ENCODE results near the gene TYMP. TPM values are rescaled to one million over a fixed set of nuclear protein-coding genes. Genes with fewer than 3 reads are reported as not detected.

The TYMP gene
- polyA plus RNA-seq, 2 of the 4 experiments (the other 2 are of a cell fraction), result 5.9 to 9.0 TPM

- H3K27ac ChIP-seq, result no peak overlapping the region
- no peak for ATAC-seq
- TF ChIP-seq NPAS2 (CRISPR knock-in tag; IDR thresholded peaks at IDR 0.05; ENCODE audit: borderline replicate concordance) (no peak), MAZ (IDR thresholded peaks at IDR 0.05; ENCODE audit: borderline replicate concordance, low read depth, low read length) (no peak), POLR2AphosphoS2 (conservative IDR thresholded peaks at IDR 0.05; ENCODE audit: low read length) (no peak), HOXB13 (CRISPR knock-in tag; IDR thresholded peaks at IDR 0.05; ENCODE audit: low read depth) (no peak)
- TF ChIP-seq, protein P1, sequence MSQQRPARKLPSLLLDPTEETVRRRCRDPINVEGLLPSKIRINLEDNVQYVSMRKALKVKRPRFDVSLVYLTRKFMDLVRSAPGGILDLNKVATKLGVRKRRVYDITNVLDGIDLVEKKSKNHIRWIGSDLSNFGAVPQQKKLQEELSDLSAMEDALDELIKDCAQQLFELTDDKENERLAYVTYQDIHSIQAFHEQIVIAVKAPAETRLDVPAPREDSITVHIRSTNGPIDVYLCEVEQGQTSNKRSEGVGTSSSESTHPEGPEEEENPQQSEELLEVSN (IDR thresholded peaks at IDR 0.05; ENCODE audit: borderline replicate concordance, low read depth), result no peak
- POLR2A ChIA-PET, result interaction anchor here (0.7 kb wide), 1 partner anchor 174 kb away, joined by 3 read pairs; the partner anchor contains the start of gene DENND6B
- CTCF ChIA-PET, result interaction anchor here (1.6 kb wide), 1 partner anchor 45 kb away, joined by 3 read pairs; no protein-coding TSS in a partner anchor
- H3K4me2 ChIP-seq, result no peak overlapping the region
- WGBS (ENCODE audit: missing lambda C conversion rate), result 96% methylated on average over 12 of the region's 12 CpGs
- no peak for DNase-seq (ENCODE audit: low read depth in 1 of 2, low spot score in 1 of 2)
- H3K9me3 ChIP-seq, result no peaks in the 10 kb centered on the region
- H3K4me3 ChIP-seq, result no peak overlapping the region
- peaks cover 7% of the 10 kb centered on the region; the same call in 1 of the 3 replicates for H3K4me1 ChIP-seq
- FAIRE-seq, result no peak
Measured at GRCh38 chr22:50500452-50500851, 29.4 kb downstream of the TYMP start.

DNA sequence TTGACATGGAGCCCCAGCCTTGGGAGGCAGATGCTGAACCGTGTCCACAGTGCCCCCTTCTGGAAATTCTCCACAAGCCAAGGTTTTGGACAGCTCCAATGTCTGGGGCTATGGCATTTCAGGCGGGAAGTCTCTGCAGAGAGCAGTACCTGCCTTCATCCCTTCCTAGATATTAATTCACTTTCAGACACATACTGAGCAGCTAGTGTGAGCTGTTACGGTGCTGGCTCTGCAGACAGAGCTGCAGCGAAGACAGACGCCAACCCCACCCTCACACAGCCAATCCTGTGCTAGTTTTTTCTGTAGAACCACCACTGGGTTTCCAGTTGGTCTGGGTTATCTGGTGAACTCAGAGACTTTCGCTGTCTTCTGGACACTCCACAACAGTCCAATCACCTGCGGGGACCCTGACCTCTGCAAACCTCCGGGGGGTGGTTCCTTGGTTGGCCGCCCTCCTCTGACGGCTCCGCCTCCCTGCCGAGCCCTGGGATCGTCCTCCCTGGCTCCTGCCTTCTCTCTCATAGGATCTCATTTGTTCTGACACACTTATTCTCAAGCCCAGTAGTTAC lies 31.4 kb downstream of the TYMP start:
- peak; percentile 90 to 94 for ATAC-seq
- 5% methylated on average over 13 of the region's 13 CpGs for WGBS (ENCODE audit: missing lambda C conversion rate)
- Histone ChIP-seq H3K4me3 (0 out of 3 replicates have a peak overlapping the region, but pooled peaks have one; percentile 14), H3K9me3 (no peaks in the 10 kb centered on the region), H3K4me1 (peaks cover 7% of the 10 kb centered on the region; the same call in 1 of the 3 replicates), H3K27ac (no peak overlapping the region), H3K4me2 (peak overlapping the region; percentile 75)
- CTCF ChIA-PET, result interaction anchor here (0.7 to 1.9 kb wide), 20 partner anchors 9 to 259 kb away, joined by 3 to 9 read pairs (median 4); partner anchors contain the start of genes LMF2, MIOX, NCAPH2 and SCO2
- TF ChIP-seq RAD21 (conservative IDR thresholded peaks at IDR 0.05 in 1 of 2, IDR thresholded peaks at IDR 0.05 in 1 of 2) (peak; percentile 60 to 70), PHF8 (IDR thresholded peaks at IDR 0.05; ENCODE audit: borderline replicate concordance, low read depth) (no peak), RCOR1 (IDR thresholded peaks at IDR 0.05; ENCODE audit: low read depth, low read length) (no peak), CBX2 (IDR thresholded peaks at IDR 0.05; ENCODE audit: borderline replicate concordance, low read depth) (no peak), SREBF2 (IDR thresholded peaks at IDR 0.05) (no peak), SMC3 (IDR thresholded peaks at IDR 0.05) (peak; percentile 55), REST (IDR thresholded peaks at IDR 0.05) (peak; percentile 56; the same call in 1 of the 2 replicates), POLR2AphosphoS2 (conservative IDR thresholded peaks at IDR 0.05; ENCODE audit: low read length) (no peak), MAFK (IDR thresholded peaks at IDR 0.05; ENCODE audit: partially characterized antibody) (no peak), ZFP36 (IDR thresholded peaks at IDR 0.05; ENCODE audit: borderline replicate concordance, partially characterized antibody) (no peak), TP53 (CRISPR knock-in tag; IDR thresholded peaks at IDR 0.05) (no peak)
- TF ChIP-seq, protein P2, sequence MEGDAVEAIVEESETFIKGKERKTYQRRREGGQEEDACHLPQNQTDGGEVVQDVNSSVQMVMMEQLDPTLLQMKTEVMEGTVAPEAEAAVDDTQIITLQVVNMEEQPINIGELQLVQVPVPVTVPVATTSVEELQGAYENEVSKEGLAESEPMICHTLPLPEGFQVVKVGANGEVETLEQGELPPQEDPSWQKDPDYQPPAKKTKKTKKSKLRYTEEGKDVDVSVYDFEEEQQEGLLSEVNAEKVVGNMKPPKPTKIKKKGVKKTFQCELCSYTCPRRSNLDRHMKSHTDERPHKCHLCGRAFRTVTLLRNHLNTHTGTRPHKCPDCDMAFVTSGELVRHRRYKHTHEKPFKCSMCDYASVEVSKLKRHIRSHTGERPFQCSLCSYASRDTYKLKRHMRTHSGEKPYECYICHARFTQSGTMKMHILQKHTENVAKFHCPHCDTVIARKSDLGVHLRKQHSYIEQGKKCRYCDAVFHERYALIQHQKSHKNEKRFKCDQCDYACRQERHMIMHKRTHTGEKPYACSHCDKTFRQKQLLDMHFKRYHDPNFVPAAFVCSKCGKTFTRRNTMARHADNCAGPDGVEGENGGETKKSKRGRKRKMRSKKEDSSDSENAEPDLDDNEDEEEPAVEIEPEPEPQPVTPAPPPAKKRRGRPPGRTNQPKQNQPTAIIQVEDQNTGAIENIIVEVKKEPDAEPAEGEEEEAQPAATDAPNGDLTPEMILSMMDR (IDR thresholded peaks at IDR 0.05), result peak; percentile 61
- FAIRE-seq, result no peak
- POLR2A ChIA-PET, result interaction anchor here (0.7 to 0.8 kb wide), 2 partner anchors 9 to 27 kb away, joined by 3 read pairs; partner anchors contain the start of genes LMF2 and SCO2
- peak; percentile 65 to 72 for DNase-seq (ENCODE audit: low read depth in 1 of 2, low spot score in 1 of 2)

All from A549 (cell line).